CD4-positive, alpha-beta T cell treated with Interleukin-6 for 4 hours (primary cell): ENCODE results near the gene OR51F1.
"Not testable (repeated sequence)": the region's sequence is repeated elsewhere in the genome, so short reads cannot be mapped to it uniquely, and the experiment has no call there.

Source experiments
- DNase-seq: peaks from one replicate; pipeline ENCODE4 v3.0.0-alpha.2; 2020; ENCODE audit warnings: mixed read lengths

The OR51F1 gene

GRCh38 chr11:4769838-4770237 lies at the start of gene OR51F1:
Gene OR51F1, minus strand, starts transcription at chr11:4769938. Its CDS starts 0 bp downstream, at chr11:4769938.
- no peak for DNase-seq

GRCh38 chr11:4809246-4809645 lies 39.5 kb upstream of the OR51F1 start:
- DNase-seq: no peak

- DNase-seq: no peak
Measured at GRCh38 chr11:4808476-4808875, 38.7 kb upstream of the OR51F1 start.

GRCh38 chr11:4804280-4804679 lies 34.5 kb upstream of the OR51F1 start, which contains the start of gene OR52R1:
Gene OR52R1, minus strand, starts transcription at chr11:4804380. Its CDS starts 0 bp downstream, at chr11:4804380.
- no peak for DNase-seq

GRCh38 chr11:4801316-4801715 lies 31.6 kb upstream of the OR51F1 start:
- not testable (repeated sequence) for DNase-seq

GRCh38 chr11:4798427-4799183 lies 28.9 kb upstream of the OR51F1 start:
- no peak for DNase-seq

- DNase-seq: no peak
Measured at GRCh38 chr11:4797206-4797605, 27.5 kb upstream of the OR51F1 start.

- DNase-seq: no peak
Measured at GRCh38 chr11:4782454-4782853, 12.7 kb upstream of the OR51F1 start.

GRCh38 chr11:4768094-4768493 lies 1.6 kb downstream of the OR51F1 start:
- DNase-seq: no peak

GRCh38 chr11:4766420-4767043 lies 3.2 kb downstream of the OR51F1 start:
- no peak for DNase-seq

GRCh38 chr11:4763096-4763495 lies 6.6 kb downstream of the OR51F1 start:
- no peak for DNase-seq

- DNase-seq: no peak
Measured at GRCh38 chr11:4751201-4751600, 18.5 kb downstream of the OR51F1 start.

GRCh38 chr11:4748438-4748837 lies 21.3 kb downstream of the OR51F1 start:
- no peak for DNase-seq

GRCh38 chr11:4740735-4741134 lies 29.0 kb downstream of the OR51F1 start:
- no peak for DNase-seq

- DNase-seq: no peak
Measured at GRCh38 chr11:4727171-4727570, 42.6 kb downstream of the OR51F1 start.

- not testable (repeated sequence) for DNase-seq
Measured at GRCh38 chr11:4722616-4723534, 46.9 kb downstream of the OR51F1 start.
